ENCODE results near the gene CACNA1C.
"Not testable (repeated sequence)": the region's sequence is repeated elsewhere in the genome, so short reads cannot be mapped to it uniquely, and the experiment has no call there.

The CACNA1C gene

DNA sequence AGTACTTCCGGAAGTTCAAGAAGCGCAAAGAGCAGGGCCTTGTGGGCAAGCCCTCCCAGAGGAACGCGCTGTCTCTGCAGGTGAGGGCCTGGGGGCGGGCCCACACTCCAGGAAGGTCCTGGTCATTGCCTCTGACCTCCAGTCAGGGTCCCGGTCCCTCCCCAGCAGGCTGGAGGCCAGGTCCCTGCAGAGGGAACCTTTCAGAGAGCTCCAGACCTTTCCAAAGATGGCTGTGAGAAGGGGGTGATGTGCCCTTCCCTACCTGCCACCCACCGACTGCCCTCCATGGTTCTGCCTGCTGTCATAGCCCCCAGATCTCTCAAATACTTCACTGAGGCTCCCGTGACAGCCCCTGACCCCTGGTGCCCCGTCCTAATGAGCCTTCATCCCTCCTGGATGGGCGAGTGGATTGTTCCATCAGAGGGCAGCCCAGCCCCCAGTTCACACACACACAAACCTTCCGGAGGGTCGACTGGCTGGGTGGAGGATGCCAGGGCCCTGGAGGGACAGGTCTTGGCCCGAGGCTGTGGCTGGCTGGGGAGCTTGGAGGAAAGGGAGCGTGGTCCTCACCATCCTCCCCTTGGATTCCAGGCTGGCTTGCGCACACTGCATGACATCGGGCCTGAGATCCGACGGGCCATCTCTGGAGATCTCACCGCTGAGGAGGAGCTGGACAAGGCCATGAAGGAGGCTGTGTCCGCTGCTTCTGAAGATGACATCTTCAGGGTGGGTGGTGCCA is 624.5 kb downstream of the CACNA1C start:
- Histone ChIP-seq H3K4me1 (ENCODE audit: control insufficient read depth, insufficient read depth, low read length) (no peaks in the 10 kb centered on the region), H3K9me3 (ENCODE audit: control insufficient read depth, low read length) (no peaks in the 10 kb centered on the region), H3K4me3 (ENCODE audit: low read length) (no peak overlapping the region), H3K9ac (ENCODE audit: low read length) (no peak overlapping the region), H3K27me3 (ENCODE audit: control insufficient read depth, insufficient read depth, low read length) (no peaks in the 10 kb centered on the region), H3K36me3 (ENCODE audit: control insufficient read depth, insufficient read depth, low read length) (no peaks in the 10 kb centered on the region)

DNA sequence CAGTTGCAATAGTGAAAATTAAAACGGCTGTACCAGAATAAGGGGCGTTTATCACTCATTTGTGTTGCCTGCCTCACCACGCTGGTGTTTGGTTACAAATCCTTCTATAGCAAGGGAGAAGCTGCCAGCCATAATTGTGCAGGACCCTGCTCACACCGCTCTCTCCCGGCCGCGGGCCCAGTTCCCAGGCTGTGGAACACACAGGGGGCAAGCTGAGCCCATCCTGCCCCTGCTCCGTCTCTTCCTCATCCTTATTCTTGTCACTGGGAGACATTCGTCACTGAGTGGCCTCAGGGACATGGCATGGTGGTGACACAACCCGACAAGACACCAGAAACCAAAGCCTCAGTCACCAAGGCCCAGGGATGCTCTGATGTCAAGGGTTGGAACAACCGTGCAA is 625.6 kb downstream of the CACNA1C start:
- H3K4me1 ChIP-seq (ENCODE audit: control insufficient read depth, insufficient read depth, low read length): no peaks in the 10 kb centered on the region
- H3K36me3 ChIP-seq (ENCODE audit: control insufficient read depth, insufficient read depth, low read length): no peaks in the 10 kb centered on the region
- no peak overlapping the region for H3K9ac ChIP-seq (ENCODE audit: low read length)
- H3K4me3 ChIP-seq (ENCODE audit: low read length): no peak overlapping the region
- no peaks in the 10 kb centered on the region for H3K9me3 ChIP-seq (ENCODE audit: control insufficient read depth, low read length)
- no peaks in the 10 kb centered on the region for H3K27me3 ChIP-seq (ENCODE audit: control insufficient read depth, insufficient read depth, low read length)

DNA sequence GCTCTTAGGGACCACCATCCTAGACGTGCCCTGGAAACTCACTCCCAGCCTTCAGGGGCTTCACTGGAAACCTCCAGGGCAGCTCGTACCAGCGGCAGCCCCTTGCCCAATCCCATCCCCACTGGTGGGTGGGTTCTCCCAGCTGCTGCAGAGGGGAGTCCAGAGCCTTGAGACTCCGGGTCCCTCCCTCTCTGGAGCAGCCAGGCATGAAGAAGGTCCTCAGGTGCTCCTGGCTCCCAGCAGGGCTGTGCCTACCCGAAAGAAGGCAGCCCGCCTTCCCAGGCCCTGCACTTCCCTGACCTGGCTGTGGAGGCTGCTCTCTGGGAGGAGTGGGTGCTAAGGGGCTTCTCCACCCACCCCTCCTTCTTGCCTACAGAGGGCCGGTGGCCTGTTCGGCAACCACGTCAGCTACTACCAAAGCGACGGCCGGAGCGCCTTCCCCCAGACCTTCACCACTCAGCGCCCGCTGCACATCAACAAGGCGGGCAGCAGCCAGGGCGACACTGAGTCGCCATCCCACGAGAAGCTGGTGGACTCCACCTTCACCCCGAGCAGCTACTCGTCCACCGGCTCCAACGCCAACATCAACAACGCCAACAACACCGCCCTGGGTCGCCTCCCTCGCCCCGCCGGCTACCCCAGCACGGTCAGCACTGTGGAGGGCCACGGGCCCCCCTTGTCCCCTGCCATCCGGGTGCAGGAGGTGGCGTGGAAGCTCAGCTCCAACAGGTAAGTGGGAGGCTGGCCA is 626.5 kb downstream of the CACNA1C start:
- Histone ChIP-seq H3K9me3 (ENCODE audit: control insufficient read depth, low read length) (no peaks in the 10 kb centered on the region), H3K27me3 (ENCODE audit: control insufficient read depth, insufficient read depth, low read length) (no peaks in the 10 kb centered on the region), H3K4me3 (ENCODE audit: low read length) (no peak overlapping the region), H3K9ac (ENCODE audit: low read length) (no peak overlapping the region), H3K36me3 (ENCODE audit: control insufficient read depth, insufficient read depth, low read length) (no peaks in the 10 kb centered on the region), H3K4me1 (ENCODE audit: control insufficient read depth, insufficient read depth, low read length) (no peaks in the 10 kb centered on the region)

DNA sequence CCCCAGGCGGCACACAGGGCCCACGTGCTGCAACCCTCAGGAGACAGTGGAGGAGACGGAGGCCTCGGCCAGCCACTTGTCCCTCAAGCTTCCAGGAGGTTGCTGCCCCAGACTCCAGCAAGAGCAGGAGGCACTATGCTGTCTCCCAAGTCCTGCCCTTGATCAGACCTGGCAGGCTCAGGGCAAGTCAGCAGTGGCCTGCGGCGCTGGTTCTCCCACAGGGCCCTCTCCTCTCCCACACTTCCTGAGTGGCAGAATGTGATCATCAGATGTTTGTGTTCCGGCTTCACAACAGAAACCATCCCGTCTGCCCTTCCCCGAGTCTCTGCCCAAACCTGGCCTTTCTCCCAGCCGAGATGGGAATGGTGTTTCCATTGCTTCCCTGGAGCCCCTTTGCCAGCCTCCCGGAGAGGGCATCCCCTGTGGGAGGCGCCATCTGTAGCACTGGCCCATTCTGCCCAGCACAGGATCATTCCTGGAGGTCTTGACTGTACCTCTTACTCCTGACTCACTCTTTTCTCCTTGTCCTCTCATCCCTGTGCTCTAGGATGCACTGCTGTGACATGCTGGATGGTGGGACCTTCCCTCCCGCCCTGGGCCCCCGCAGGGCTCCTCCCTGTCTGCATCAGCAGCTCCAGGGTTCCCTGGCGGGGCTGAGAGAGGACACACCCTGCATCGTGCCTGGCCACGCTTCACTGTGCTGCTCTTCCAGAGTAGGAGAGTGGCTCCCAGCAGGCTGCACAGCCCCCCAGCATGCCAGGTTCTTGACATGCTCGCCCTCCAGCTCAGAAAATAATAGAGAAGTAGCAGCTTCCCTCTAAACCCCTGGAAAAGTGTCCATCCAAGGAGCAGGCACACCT is 627.3 kb downstream of the CACNA1C start:
- H3K9me3 ChIP-seq (ENCODE audit: control insufficient read depth, low read length): no peaks in the 10 kb centered on the region
- H3K4me3 ChIP-seq (ENCODE audit: low read length): no peak overlapping the region
- H3K4me1 ChIP-seq (ENCODE audit: control insufficient read depth, insufficient read depth, low read length): no peaks in the 10 kb centered on the region
- H3K36me3 ChIP-seq (ENCODE audit: control insufficient read depth, insufficient read depth, low read length): no peaks in the 10 kb centered on the region
- no peaks in the 10 kb centered on the region for H3K27me3 ChIP-seq (ENCODE audit: control insufficient read depth, insufficient read depth, low read length)
- no peak overlapping the region for H3K9ac ChIP-seq (ENCODE audit: low read length)

DNA sequence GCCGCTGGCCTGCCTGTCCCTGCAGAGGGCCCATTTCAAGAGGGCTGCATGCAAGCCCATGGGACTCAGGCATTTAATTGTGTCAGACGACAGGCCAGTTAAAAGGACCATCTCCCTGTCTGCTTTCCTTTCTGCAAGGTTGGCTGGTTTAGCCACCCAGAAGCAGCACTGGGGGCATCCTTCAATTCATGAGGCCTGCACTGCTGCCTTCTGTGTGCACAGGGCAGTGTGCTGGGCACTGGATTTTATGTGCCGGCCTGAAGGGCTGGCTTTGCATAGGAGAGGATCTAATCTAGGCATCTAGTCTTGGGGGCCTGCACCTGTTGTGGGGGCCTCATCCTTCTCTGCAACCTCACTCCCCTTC is 627.9 kb downstream of the CACNA1C start:
- H3K27me3 ChIP-seq (ENCODE audit: control insufficient read depth, insufficient read depth, low read length): no peaks in the 10 kb centered on the region
- no peaks in the 10 kb centered on the region for H3K4me1 ChIP-seq (ENCODE audit: control insufficient read depth, insufficient read depth, low read length)
- H3K36me3 ChIP-seq (ENCODE audit: control insufficient read depth, insufficient read depth, low read length): no peaks in the 10 kb centered on the region
- H3K9ac ChIP-seq (ENCODE audit: low read length): no peak overlapping the region
- H3K9me3 ChIP-seq (ENCODE audit: control insufficient read depth, low read length): no peaks in the 10 kb centered on the region
- H3K4me3 ChIP-seq (ENCODE audit: low read length): no peak overlapping the region

DNA sequence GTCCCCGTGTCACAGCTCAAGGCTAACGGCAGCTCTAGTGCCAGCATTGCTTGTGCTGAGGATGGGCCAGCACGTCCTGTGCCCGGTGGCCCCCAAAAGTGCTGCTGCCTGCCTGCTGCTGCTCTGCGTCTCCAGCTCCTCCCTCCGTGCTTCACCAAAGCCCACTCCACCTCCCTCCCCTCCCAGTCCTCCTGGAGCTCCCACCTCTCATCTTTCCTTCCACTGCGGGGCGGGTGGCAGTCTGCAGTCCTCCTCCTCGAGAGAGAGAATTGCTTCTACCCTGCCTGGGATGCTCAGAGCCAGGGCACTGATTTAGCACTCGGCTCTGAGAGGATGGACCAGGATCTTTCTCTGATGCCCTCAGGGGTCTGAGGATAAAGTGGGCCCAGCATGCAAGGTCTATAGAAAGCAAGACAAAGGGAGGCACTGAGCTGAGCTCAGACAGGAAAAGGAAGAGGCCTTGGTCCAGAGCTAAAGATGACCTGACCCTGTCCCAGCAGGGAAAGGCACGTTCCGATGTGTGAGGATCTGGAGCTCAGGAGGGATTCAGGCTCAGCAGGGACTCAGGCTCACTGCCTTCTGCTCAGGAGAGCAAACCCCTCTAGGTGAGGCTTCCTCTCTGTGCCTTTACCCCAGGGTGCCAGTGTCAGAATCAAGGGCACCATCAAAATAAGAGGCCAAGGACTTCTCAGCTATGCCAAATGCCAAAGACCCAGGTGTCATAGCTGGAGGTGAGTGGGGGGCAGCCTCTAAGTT is 628.8 kb downstream of the CACNA1C start:
- Histone ChIP-seq H3K9ac (ENCODE audit: low read length) (no peak overlapping the region), H3K4me3 (ENCODE audit: low read length) (no peak overlapping the region), H3K4me1 (ENCODE audit: control insufficient read depth, insufficient read depth, low read length) (no peaks in the 10 kb centered on the region), H3K36me3 (ENCODE audit: control insufficient read depth, insufficient read depth, low read length) (no peaks in the 10 kb centered on the region), H3K9me3 (ENCODE audit: control insufficient read depth, low read length) (no peaks in the 10 kb centered on the region), H3K27me3 (ENCODE audit: control insufficient read depth, insufficient read depth, low read length) (no peaks in the 10 kb centered on the region)

DNA sequence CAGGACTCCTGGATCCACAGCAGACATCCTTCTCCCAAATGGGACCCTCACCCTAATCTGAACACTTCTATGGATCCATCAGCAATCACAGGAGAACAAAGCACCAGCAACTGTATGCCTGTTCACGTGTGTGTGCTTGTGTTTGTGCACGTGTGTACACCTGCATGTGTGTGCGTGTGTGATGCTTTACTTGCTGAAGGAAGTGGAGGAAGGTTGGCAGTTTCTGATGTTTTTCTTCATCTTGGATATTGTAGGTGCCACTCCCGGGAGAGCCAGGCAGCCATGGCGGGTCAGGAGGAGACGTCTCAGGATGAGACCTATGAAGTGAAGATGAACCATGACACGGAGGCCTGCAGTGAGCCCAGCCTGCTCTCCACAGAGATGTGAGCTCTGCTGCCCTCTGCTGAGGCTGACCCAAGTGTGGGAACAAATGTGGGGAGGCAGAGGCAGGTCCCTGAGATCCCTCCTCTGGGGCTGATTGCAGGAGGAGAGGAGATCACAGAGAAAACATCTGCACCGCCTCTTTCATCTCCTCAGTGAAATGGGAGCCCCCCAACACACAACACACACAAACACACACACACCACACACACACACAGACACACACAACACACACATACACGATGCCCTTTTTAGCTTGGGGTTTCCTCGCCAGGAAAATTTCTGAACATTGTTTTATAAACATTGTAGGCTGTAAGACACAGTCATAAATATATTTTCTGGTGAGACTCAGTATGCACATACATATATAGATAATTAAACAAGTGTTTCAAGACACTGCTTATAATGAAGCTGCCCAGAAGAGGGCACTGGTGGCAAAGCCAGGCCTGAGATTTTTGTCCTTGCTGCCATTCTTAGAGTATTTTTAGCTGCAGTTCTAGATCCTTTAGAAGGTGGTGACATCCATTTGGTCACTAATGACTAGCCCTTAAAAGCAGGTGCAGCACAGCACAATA is 629.8 kb downstream of the CACNA1C start:
- H3K36me3 ChIP-seq (ENCODE audit: control insufficient read depth, insufficient read depth, low read length): no peaks in the 10 kb centered on the region
- no peaks in the 10 kb centered on the region for H3K4me1 ChIP-seq (ENCODE audit: control insufficient read depth, insufficient read depth, low read length)
- no peaks in the 10 kb centered on the region for H3K9me3 ChIP-seq (ENCODE audit: control insufficient read depth, low read length)
- no peaks in the 10 kb centered on the region for H3K27me3 ChIP-seq (ENCODE audit: control insufficient read depth, insufficient read depth, low read length)
- no peak overlapping the region for H3K9ac ChIP-seq (ENCODE audit: low read length)
- H3K4me3 ChIP-seq (ENCODE audit: low read length): no peak overlapping the region

DNA sequence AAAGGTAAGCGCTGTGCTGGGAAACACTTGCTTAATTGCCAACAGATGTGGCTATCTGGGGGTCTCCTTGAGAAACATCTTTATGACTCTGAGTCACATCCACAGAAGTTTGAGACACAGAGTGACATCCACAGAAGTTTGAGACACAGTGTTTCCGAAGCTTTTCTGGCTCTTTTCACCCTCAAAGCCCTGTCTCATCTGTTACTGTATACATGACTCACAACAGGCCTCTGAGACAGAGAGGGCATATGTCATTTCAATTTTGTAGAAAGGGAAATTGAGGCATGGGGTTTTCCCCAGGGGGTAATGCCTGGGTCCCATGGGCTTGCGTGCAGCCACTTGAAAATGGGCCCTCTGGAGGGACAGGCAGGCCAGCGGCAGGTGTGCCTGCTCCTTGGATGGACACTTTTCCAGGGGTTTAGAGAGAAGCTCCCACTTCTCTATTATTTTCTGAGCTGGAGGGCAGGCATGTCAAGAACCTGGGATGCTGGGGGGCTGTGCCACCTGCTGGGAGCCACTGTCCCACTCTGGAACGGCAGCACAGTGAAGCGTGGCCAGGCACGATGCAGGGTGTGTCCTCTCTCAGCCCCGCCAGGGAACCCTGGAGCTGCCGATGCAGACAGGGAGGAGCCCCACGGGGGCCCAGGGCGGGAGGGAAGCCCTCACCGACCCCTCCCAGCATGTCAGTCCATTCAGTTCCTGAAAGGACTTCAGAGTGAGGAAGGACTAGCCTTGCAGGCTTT is 630.7 kb downstream of the CACNA1C start:
- no peaks in the 10 kb centered on the region for H3K9me3 ChIP-seq (ENCODE audit: control insufficient read depth, low read length)
- H3K9ac ChIP-seq (ENCODE audit: low read length): no peak overlapping the region
- no peaks in the 10 kb centered on the region for H3K4me1 ChIP-seq (ENCODE audit: control insufficient read depth, insufficient read depth, low read length)
- H3K4me3 ChIP-seq (ENCODE audit: low read length): no peak overlapping the region
- no peaks in the 10 kb centered on the region for H3K27me3 ChIP-seq (ENCODE audit: control insufficient read depth, insufficient read depth, low read length)
- no peaks in the 10 kb centered on the region for H3K36me3 ChIP-seq (ENCODE audit: control insufficient read depth, insufficient read depth, low read length)

DNA sequence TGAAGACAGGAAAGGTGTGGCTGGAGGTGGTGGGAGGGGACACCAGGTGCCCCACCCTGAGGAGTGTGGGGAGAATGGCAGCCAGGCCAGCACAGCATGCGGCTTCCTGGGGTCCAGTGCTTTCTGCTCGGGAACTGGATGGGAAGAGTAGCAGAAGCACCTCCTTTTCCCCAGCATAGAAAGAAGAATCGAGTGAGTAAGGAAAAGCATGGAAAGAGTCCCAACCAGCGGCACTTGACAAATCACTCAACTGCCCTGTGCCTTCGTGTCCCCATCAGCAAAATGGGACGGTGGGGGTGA is 631.2 kb downstream of the CACNA1C start:
- H3K27me3 ChIP-seq (ENCODE audit: control insufficient read depth, insufficient read depth, low read length); H3K36me3 ChIP-seq (ENCODE audit: control insufficient read depth, insufficient read depth, low read length); H3K4me1 ChIP-seq (ENCODE audit: control insufficient read depth, insufficient read depth, low read length); H3K9ac ChIP-seq (ENCODE audit: low read length); H3K4me3 ChIP-seq (ENCODE audit: low read length); H3K9me3 ChIP-seq (ENCODE audit: control insufficient read depth, low read length): not testable (repeated sequence)

DNA sequence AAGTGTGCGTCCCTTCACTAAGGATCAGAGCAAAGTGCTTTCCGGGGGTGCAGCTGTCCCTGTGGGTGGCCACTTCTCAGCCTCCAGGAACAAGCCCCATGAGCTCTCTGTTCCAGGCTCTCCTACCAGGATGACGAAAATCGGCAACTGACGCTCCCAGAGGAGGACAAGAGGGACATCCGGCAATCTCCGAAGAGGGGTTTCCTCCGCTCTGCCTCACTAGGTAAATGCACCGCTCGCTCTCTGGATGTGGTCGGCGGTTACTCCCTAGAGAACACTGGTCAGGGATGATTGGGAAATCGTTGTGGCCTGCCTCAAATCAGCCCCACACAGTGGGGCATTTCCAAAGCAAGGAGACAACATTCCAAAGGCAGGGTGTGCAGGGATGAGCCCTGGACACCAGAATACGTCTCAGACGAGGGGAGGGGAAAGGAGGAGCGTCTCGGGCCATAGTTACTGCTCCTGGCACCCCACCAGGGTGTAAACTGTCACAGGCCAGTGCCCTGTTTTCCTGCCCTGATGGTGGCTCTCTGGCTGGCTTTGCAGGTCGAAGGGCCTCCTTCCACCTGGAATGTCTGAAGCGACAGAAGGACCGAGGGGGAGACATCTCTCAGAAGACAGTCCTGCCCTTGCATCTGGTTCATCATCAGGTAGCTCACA is 633.0 kb downstream of the CACNA1C start:
- not testable (repeated sequence) for H3K9me3 ChIP-seq (ENCODE audit: control insufficient read depth, low read length); H3K4me1 ChIP-seq (ENCODE audit: control insufficient read depth, insufficient read depth, low read length); H3K36me3 ChIP-seq (ENCODE audit: control insufficient read depth, insufficient read depth, low read length); H3K9ac ChIP-seq (ENCODE audit: low read length); H3K27me3 ChIP-seq (ENCODE audit: control insufficient read depth, insufficient read depth, low read length); H3K4me3 ChIP-seq (ENCODE audit: low read length)

Data from mucosa of stomach (tissue), 1 donor.